SU-DHL-6 (cell line): ENCODE measurements around the gene THSD7A.

Experiments
- H2AFZ ChIP-seq: fragments of 200-600 bp; sonication (generic); 2 replicates; pipeline ENCODE4 v1.6.1; 2014; ENCODE audit warnings: low read depth, mild to moderate bottlenecking, moderate library complexity, mixed read lengths, antibody characterized with exemption, low read length; ENCODE audit not compliant: severe bottlenecking
- H3F3A ChIP-seq: fragments of 200-600 bp; shearing (Covaris generic); 2 replicates; pipeline ENCODE4 v1.6.0; 2016; ENCODE audit warnings: antibody characterized with exemption, mild to moderate bottlenecking; ENCODE audit not compliant: insufficient read depth
- H3K27ac ChIP-seq: fragments of 200-600 bp; sonication (generic); 2 replicates; pipeline ENCODE4 v1.5.1; 2016; ENCODE audit warnings: low read depth, mild to moderate bottlenecking, low read length, moderate library complexity, mixed read lengths
- H3K27me3 ChIP-seq: fragments of 200-600 bp; sonication (generic), shearing (Covaris generic); 2 replicates; pipeline ENCODE4 v1.6.0; 2014; ENCODE audit warnings: mild to moderate bottlenecking, low read length
- H3K36me3 ChIP-seq: fragments of 200-600 bp; sonication (generic); 2 replicates; pipeline ENCODE4 v1.6.1; 2014; ENCODE audit warnings: mild to moderate bottlenecking, low read length, mixed read lengths
- H3K4me2 ChIP-seq: fragments of 300-600, 200-600 bp; shearing (Covaris generic), sonication (generic); 2 replicates; pipeline ENCODE4 v1.6.0; 2014; ENCODE audit warnings: low read length, low read depth, mild to moderate bottlenecking; ENCODE audit not compliant: poor library complexity, severe bottlenecking
- H3K4me3 ChIP-seq: fragments of 200-600 bp; sonication (generic); 2 replicates; pipeline ENCODE4 v1.5.1; 2014; ENCODE audit warnings: antibody characterized with exemption, low read length, mild to moderate bottlenecking, mixed read lengths; ENCODE audit not compliant: insufficient read depth, poor library complexity, severe bottlenecking
- H3K79me2 ChIP-seq: fragments of 200-600 bp; sonication (generic); 2 replicates; pipeline ENCODE4 v1.6.1; 2014; ENCODE audit warnings: mild to moderate bottlenecking, low read length, moderate library complexity; ENCODE audit not compliant: insufficient read depth
- H3K9ac ChIP-seq: fragments of 200-600 bp; sonication (generic); 2 replicates; pipeline ENCODE4 v1.7.0; 2014; ENCODE audit warnings: mild to moderate bottlenecking, low read length
- H3K9me2 ChIP-seq: fragments of 200-600 bp; sonication (generic); replicated peaks from 2 replicates; pipeline ENCODE4 v1.6.1; 2014; ENCODE audit warnings: low read length; ENCODE audit not compliant: insufficient read depth
- H3K9me3 ChIP-seq: fragments of 200-600 bp; sonication (generic); 2 replicates; pipeline ENCODE4 v1.6.1; 2014; ENCODE audit warnings: low read length, mixed read lengths; ENCODE audit not compliant: insufficient read depth
- H4K20me1 ChIP-seq: fragments of 200-600 bp; sonication (generic); 2 replicates; pipeline ENCODE4 v1.6.1; 2014; ENCODE audit warnings: low read depth, mild to moderate bottlenecking, antibody characterized with exemption, low read length, moderate library complexity, mixed read lengths
- EZH2phosphoT487 ChIP-seq: fragments of 200-600 bp; sonication (generic), shearing (Covaris generic); conservative IDR thresholded peaks from 2 replicates; pipeline ENCODE4 v1.6.1; 2018; ENCODE audit warnings: mild to moderate bottlenecking, antibody characterized with exemption, low read length, moderate library complexity, mixed read lengths
- TF ChIP-seq, protein P1 (sequence below): fragments of 200-600 bp; sonication (generic); IDR thresholded peaks from one replicate; pipeline ENCODE4 v1.5.1; 2017; ENCODE audit warnings: antibody characterized with exemption, mild to moderate bottlenecking, low read length, moderate library complexity; ENCODE audit not compliant: insufficient read depth, poor library complexity, severe bottlenecking

THSD7A gene

DNA sequence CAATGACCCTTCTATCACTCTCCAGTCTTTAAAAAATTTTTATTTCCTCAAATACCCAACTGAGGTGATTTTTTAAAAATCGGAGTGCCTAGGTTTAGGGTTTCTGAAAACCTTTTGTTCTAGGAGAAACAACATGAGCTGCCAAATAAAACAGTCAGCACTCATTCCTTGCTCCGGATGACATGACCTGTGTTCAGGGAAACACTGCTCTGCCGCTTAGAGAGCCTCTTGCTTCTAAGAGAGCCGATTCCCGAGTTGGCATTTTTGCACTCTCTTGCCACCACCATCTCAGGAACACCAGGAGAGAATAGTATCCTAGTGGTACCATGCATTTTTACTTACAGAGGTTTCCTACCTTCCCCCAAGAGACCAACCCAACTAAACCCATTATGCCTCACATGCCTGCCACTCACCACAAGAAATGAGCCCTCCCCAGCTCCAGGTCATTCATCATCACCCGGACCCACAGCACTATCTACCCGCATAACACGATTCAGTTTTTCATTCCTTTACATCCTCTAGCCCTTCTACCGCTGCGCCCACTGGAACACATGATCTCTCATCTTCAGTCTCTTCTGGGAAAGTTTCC, 365.4 kb downstream of the THSD7A start:
- Histone ChIP-seq H3K9ac (no peak overlapping the region), H3K27me3 (no peaks in the 10 kb centered on the region), H3K27ac (no peak overlapping the region), H3K79me2 (no peaks in the 10 kb centered on the region), H3K4me2 (no peak overlapping the region), H4K20me1 (0 out of 2 replicates have a peak, but pooled peaks cover 3% of the 10 kb centered on the region), H2AFZ (no peak overlapping the region), H3K9me2 (no peaks in the 10 kb centered on the region), H3K36me3 (no peaks in the 10 kb centered on the region), H3K4me3 (no peak overlapping the region), H3K9me3 (no peaks in the 10 kb centered on the region), H3F3A (no peaks in the 10 kb centered on the region)
- no peak for TF ChIP-seq EZH2phosphoT487
- TF ChIP-seq, protein P1, sequence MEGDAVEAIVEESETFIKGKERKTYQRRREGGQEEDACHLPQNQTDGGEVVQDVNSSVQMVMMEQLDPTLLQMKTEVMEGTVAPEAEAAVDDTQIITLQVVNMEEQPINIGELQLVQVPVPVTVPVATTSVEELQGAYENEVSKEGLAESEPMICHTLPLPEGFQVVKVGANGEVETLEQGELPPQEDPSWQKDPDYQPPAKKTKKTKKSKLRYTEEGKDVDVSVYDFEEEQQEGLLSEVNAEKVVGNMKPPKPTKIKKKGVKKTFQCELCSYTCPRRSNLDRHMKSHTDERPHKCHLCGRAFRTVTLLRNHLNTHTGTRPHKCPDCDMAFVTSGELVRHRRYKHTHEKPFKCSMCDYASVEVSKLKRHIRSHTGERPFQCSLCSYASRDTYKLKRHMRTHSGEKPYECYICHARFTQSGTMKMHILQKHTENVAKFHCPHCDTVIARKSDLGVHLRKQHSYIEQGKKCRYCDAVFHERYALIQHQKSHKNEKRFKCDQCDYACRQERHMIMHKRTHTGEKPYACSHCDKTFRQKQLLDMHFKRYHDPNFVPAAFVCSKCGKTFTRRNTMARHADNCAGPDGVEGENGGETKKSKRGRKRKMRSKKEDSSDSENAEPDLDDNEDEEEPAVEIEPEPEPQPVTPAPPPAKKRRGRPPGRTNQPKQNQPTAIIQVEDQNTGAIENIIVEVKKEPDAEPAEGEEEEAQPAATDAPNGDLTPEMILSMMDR: no peak

DNA sequence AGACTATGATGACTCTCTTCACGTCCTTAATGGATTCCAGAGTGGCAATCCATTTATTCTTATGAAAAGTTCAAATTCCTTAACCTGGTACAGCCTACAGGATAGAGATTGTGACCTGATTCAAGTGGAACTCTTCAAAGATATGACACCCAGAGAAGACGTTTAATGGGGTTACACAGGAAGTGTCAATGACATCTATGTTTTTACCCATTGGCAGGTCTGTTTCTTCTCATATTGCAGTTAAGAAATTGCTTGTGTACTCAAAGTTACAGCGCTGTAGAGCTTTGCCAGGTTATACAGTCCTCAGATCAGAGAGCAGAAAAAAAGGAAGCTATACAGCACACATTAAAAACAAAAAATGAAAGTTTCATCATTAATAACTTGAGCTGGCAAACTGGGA, 367.4 kb downstream of the THSD7A start:
- H3K79me2 ChIP-seq: no peaks in the 10 kb centered on the region
- no peak overlapping the region for H3K4me3 ChIP-seq
- H3K27me3 ChIP-seq: no peaks in the 10 kb centered on the region
- no peak overlapping the region for H3K27ac ChIP-seq
- H2AFZ ChIP-seq: no peak overlapping the region
- no peak overlapping the region for H3K9ac ChIP-seq
- no peaks in the 10 kb centered on the region for H3F3A ChIP-seq
- H4K20me1 ChIP-seq: 0 out of 2 replicates have a peak, but pooled peaks cover 3% of the 10 kb centered on the region
- no peak overlapping the region for H3K4me2 ChIP-seq
- no peaks in the 10 kb centered on the region for H3K9me2 ChIP-seq
- TF ChIP-seq, protein P1: no peak
- TF ChIP-seq EZH2phosphoT487: no peak
- H3K36me3 ChIP-seq: no peaks in the 10 kb centered on the region
- H3K9me3 ChIP-seq: no peaks in the 10 kb centered on the region

DNA sequence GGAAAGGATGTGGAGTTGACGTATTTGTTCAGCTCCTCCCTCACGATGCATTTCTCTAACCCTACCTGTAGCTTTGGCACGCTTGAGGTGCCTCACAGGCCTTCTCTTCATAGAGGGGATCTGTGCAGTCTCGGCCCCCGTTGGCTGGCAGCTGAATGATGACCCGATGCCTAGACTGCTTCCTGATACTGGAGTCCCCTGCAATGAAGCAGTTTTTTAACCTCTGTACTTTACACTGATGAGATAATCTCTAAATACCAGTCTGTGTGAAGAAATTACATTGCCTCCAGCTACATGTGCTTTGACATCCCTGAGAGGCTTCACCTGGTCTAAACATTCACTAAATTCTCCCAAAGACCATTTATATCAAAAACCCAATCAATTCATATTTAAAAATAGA, 370.1 kb downstream of the THSD7A start:
- Histone ChIP-seq H3K9me2 (no peaks in the 10 kb centered on the region), H3F3A (no peaks in the 10 kb centered on the region), H3K9ac (no peak overlapping the region), H2AFZ (no peak overlapping the region), H3K36me3 (no peaks in the 10 kb centered on the region), H3K27ac (no peak overlapping the region), H3K4me3 (no peak overlapping the region), H3K9me3 (no peaks in the 10 kb centered on the region), H3K27me3 (no peaks in the 10 kb centered on the region), H3K4me2 (no peak overlapping the region), H4K20me1 (no peaks in the 10 kb centered on the region), H3K79me2 (no peaks in the 10 kb centered on the region)
- no peak for TF ChIP-seq EZH2phosphoT487
- TF ChIP-seq, protein P1: no peak
